Medulla oblongata (tissue), 1 donor: Measurements from ENCODE around the gene EGR4.
A peak's percentile ranks its signal among the peaks of the same experiment; 100 is the strongest.

ENCODE experiments used
- DNase-seq: peaks from one replicate; pipeline ENCODE4 v3.0.0-alpha.2; 2015; ENCODE audit errors: extremely low spot score

The EGR4 gene

DNA sequence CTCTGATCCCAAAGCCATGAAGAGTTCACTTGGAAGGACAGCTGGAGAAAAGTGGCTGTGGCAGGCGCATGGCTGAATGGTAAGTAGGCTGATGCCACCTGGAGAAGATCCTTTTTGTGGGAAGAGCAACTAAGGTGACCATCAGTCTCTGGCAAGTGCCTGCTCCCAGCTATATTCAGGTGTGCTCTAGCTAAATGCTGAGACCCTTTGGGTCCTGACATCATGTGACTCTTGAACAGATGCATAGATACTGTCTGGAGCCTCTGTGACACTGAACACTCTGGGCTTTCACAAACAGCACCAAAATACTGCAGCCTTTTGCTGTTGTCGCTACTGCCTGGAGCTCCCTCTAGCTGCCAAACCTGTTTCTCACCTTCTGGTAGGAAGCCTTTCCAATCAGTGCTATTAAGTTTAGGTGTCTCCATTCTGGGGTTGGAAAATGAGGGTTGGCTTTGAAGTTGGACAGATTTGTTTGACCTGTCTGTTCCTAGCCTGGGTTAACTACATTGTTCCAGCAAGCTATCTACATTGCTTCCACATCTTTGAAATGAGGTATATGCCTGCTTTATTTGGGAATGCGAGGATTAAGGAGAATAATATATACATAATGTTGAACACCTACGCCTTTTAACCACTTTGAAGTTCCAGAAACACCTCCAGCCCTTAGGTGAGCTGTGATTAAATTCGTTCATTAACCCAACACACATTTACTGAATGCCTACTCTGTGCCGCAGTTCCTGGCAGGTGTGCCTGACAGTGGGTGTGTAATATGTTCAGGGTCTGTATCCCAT lies 3.1 kb downstream of the EGR4 start:
- no peak for DNase-seq

DNA sequence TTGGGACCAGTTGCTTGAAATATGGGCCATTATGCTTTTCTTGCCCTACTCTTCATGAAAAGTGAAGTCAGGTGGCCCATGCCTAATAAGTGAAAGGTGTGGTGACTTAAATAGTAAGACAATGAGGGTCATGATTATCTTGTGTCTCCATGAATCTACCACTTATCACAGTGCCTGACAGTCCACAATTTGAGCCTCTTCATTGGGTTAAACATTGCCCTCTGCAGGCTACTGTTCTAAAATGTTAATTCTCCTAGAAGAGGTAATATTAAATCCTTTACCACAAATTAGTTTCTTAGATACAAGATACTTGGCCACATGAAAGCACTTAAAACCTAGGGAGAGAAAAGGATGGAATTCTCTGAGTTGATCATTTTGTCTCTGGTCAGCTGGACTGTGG lies 4.0 kb downstream of the EGR4 start:
- DNase-seq: no peak

DNA sequence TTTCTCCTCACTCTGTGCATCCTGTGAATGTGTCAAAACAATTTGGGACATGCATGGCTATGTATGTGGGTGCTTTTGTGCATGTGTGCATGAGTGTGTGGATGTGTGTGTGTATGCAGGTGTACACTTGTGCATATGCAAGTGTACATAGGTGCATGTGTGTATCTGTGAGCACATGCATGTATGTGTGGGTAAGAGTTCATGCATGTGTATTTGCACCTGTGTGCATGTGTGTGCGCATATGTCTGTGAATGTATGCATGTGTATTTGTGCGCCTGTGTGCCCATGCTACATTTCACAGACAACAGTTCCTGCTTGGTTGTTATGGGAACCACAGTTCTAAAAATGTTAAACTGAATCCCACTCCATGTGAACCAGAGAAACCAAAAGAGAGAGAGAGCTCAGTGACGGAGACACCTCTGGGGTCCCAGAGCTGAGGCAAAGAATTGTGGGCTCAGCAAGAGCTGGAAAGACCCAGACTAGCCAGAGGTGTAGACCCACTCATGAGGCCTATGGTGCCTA lies 7.2 kb downstream of the EGR4 start:
- DNase-seq: no peak

DNA sequence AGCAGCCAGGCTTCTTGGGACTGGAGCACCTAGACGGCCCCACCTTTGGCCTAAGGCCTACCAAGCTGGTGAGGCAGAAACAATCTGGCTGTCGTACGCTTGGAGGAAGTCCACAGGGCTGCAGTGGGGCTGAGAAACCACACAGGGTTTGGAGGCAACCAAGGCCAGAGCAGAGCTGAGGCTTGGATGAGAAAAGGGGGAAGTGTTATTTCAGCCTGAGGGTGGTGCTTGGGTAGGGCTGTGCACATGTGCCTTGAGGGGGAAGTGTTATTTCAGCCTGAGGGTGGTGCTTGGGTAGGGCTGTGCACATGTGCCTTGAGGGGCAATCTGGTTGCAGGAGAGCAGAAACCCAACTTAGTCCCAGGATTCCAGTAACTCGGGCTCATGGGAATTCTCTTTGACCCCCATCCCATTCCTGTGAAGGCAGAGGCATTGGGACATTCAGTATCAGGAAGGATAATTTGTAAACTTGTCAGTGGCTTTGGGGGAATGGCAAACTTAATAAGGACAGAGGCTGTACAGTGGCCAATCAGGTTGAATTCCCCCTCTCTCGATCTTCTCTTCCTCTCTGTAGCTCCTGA lies 8.1 kb downstream of the EGR4 start:
- peak; percentile 56 for DNase-seq

DNA sequence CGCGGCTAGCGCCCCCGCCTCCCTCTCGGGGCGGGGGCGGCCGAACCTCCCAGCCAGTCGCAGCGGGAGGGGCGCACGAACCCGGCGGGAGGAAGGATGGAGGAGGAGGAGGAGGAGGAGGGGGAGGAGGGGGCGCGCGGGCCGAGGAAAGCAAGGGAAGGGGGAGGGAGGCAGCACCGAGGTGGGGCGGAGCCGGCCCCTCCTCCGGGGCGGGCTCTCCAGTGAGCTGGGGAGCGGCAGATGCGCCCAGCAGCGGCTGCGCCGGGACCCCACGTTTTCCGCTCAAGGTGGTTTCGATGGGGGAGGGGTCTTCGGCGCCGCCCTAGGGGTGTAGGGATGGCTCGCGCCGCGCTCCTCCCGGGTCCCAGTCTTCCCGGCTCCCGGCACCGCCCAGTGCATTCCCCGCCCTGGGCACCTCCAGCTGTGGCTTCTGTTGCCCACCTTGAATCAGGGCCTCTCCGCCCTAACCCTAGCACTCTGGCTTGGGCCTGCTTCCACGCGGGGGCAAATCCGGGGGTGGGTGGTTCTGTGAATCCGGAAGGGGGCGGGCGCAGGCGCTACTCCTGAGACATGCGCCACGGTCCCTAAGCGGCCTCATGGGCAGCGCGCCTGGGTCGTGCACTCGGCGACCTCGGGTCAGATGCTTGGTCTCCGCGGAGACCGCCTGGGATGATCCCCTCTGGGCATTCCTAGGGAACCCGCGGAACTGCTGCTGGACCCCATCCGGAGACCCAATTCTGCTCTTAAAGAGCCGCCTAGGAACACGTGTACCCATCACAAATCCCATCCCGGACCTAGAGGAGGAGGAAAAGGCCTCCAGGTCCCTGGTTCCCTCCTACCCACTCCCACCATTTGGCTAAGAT lies 8.8 kb downstream of the EGR4 start, which contains the start of gene FBXO41:
Gene FBXO41, minus strand, starts transcription at position 183 of the 863 bp plus-strand sequence. CDS start 14,848 bp downstream, outside the sequence.
- DNase-seq: peak; percentile 32

DNA sequence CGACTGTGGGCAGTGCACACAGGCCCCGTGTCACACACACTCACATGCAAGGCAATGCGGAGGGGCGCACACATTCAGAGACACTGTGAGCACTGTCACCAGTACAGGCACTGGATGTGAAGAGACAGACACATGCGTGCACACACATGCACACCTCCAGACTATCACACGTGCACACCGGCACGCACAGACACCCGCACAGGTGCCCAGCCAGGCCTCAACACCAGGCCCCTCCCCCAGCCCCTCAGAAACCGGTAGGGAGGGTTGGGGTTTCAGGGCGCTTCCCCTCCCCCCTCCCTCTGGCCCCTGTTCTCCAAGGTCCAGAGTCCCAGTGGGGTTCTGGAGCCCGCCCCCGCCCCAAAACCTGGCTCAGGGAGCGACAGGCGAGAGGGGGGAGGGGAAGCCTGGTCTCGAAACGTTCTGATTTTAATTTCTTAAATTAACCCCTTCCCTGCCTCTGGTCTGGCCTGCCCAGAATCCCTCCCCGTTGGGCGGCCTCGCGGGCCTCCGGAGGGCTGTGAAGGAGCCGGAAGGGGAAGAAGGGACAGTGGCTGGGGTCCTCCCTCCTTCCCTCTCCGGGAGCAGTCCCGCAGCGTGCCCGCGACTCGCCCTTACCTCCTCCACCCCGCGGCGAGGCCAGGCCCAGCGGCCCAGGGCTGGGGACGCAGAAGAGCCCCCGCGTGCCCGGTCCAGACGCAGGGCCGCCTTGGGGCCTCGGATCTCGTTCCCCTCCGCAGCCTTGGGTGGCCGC lies 9.6 kb downstream of the EGR4 start:
- no peak for DNase-seq

DNA sequence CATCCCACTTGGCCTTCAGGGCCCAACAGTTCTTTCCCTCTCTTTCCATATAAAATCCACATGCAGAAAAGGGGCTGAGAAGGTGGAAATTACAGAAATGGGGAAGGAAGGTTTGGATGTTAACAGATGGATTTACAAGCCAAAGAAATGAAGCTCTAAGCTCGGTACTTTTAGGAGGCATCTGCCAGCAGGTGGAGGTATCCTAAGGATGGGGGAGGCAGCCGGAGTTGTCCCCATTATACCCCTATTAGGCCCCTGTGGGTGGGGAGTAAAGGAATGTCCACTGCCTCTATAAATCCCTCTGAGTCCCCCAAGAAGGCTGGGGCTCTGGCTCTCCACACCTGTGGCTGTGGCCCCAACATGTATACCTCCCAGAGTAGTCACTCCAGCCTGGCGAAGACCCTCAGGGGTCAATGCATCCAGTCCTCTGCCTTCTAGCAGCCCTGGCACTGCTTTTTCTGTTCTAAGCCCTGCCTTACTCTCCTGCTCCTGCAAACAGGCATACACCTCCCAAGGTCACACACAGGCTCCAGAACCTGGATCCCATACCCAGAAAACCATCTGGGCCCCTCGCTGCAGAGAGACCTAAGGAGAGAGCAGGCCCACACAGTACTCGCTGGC lies 10.3 kb downstream of the EGR4 start:
- DNase-seq: no peak

DNA sequence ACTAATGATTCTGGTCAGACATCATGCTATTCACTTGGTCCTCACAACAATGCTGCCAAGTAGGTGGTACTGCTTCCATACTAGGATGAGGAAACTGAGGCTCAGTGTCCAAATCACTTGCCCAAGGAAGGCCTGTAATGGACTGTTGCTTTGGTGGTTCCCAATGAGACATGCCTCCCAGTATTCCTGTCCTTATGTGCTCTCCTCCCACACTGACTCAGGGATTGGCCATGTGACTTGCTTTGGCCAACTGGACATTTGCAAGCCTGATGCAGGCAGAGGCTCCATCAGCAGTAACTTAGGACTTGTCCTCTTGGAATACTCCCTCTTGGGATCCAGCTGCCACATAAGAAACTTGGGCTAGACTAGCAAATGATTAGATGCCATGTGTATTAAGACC lies 12.1 kb downstream of the EGR4 start:
- DNase-seq: no peak

DNA sequence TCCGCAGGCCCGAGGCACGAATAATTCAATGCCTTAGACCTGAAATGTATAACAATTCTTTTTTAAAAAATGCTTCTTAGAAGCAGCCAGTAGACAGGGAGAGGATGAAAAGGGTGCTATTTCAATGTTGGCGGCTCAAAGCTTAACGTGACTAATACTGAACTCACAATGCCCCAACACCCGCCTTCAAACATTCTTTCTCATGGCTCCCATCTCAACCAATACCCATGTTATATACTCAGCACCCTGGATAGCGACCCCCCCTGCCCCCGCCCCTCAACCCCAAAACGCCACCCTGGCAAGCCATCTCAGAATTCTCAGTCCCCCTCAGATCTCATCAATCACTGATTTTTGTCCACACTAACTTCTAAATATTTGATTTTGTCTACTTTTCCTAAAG lies 13.5 kb downstream of the EGR4 start:
- DNase-seq: no peak

DNA sequence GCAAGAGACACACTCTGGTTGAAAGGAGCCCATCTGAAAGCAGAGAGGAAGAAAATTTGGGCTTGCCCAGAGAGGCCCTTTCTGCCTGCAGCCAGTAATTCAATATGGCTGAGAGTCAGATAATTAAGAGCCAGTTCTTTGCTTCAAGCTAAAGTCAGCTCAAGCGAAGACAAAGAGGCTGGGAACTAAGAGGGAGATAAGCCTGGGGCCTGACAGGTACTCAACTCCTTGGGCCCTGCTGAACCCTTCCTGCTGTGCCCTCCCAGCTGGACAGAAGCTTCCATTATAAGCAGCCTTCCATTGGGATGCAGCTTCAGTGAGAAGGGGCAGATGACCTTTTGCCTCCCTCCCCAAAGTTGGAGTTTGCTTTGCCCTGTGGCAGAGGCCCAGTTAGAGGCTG lies 21.1 kb downstream of the EGR4 start:
- DNase-seq: no peak

DNA sequence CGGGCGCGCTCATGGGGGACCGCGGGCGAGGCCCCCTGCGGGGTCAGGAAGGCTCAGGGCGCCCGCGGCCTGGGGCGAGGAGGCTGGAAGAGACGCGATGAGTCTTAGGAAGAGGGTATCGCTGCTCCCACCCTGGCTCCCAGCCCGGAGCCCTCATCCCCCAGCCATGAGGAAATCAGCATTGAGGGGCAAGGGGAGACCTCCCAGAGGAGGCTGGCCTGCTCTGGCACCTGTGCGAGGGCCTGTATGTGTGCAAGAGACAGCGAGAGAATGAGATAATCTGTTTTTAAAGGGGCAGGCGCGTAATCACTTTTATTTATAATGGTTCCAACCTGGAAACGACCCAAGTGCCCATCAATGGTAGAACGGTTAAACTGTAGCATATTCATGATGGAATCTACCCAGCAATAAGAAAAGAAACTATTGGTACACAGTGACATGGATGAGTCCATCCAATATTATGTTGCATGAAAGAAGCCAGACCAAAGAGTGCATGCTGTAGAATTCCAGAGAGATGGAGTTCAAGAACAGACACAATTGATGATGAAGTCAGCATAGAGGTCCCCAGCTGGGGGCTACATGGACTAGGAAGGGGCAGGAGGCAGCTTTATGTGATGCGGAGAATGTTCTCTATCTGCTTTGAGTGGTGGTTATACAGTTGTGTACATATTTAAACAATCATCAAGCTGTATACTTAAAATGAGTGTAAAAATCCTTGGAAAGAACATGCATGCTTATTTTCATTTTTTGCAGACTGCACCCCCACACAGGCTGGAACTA lies 23.5 kb downstream of the EGR4 start:
- DNase-seq: no peak

DNA sequence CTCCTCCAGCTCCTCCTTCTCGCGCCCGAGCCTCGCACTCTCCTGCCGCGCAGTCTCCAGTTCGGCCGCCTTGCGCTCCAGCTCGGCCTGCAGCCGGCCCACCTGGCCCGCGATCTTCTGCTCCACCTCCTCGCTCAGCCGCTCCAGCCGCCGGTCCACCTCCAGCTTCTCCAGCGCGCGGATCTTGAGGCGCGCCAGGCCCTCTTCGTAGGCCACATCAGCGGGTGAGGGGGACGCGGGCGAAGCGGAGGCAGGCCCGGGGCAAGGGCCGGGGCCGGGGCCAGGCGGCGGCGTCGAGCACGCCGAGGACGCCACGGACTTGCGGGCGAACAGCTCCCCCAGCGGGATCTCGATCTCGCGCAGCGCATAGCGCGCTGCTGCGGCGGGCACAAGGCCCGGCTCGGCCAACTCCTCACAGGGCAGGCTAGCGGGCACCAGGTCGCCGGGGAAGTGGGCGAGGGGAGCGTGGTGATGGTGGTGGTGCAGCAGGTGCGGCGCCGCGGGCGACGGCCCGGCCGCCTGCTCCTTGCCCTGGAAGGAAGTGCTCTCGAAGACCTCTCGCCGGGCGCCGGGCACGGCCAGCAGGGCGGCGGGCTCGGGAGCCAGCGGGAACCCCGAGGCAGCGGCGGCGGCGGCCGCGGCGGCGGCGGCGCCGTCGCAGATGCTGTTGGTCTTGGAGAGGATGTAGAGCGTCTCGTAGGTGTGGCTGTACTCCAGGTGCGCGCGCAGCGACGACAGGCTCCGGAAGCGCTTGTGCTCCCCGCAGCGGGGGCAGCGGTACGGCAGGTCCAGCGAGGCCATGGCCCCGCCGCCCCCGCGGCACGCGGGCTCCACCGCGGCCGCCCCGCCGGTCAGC lies 24.3 kb downstream of the EGR4 start:
- DNase-seq: no peak

DNA sequence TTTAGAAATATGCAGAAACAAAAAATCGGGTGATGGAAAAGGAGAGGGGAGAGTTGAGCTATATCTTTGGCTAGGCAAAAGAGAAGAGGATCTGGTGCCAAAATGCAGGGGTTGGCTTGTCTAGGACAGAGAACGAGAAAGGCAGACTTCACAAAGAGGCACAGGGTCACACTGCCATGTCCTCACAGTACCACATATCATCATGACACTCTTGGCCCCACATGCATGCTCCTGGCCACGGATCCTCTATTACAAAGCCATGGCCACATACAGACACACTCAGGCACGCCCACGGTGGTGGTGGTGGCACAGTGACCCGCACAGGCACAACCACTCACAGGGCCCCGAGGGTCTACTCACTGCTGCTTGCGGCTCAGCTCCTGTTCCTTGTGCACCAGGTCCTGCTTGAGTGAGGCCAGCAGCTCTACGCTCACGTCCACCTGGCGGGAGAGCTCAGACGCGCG lies 24.9 kb downstream of the EGR4 start:
- no peak for DNase-seq

DNA sequence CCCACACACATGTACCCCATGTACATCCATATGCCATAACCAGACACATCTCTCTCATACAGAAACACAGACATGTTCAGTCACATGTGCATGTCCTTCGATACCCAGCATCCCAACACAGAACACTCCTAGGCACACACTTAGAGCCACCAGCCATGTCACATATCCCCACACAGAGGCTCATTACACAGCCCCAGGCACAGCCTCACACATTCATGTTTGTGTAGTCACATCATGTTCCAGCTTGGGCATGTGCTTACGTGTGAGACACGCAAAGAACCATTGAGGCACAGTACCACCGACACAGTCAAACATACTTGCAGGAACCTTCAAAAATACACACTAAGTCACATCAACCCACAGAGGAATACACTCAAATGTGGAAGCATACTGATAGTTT lies 26.3 kb downstream of the EGR4 start:
- DNase-seq: no peak

DNA sequence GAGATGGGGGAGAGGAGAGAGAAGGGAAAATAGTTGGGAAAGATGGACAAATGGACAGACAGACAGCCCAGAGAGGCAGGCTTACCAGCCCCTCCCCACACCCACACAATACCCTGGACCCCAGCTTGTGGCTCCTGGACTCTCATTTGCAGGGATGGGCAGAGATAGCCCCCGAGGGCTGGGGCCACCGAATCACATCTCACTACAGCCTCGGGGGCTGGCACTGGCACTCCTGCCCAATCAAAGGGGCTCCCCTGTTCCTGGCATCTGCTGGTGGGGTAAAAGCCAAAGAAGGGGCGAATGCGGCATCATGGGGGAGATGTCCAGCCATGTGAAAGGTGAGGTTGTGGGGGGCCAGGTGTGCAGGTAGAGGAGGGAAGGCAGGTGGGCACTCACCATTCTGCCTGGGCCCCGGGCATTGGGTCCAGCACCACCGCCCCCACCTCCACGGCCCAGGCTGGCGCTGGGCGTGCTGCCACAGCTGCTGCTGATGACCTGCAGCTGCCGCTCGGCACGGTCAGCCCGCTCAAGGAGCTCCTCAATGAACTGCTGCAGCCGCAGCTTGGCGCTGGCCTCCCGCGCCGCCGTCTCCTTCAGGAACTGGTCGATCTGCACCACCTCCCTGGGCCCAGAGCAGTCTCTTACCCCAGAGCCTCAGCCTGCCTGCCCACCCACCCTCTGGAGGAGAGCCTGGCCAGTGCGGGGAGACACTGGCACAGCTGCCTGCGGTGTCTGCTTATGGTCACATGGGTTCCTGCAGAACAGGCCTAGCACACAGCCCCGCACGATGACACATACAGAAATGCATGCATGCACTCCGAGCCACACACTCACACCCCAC lies 27.1 kb downstream of the EGR4 start:
- no peak for DNase-seq

DNA sequence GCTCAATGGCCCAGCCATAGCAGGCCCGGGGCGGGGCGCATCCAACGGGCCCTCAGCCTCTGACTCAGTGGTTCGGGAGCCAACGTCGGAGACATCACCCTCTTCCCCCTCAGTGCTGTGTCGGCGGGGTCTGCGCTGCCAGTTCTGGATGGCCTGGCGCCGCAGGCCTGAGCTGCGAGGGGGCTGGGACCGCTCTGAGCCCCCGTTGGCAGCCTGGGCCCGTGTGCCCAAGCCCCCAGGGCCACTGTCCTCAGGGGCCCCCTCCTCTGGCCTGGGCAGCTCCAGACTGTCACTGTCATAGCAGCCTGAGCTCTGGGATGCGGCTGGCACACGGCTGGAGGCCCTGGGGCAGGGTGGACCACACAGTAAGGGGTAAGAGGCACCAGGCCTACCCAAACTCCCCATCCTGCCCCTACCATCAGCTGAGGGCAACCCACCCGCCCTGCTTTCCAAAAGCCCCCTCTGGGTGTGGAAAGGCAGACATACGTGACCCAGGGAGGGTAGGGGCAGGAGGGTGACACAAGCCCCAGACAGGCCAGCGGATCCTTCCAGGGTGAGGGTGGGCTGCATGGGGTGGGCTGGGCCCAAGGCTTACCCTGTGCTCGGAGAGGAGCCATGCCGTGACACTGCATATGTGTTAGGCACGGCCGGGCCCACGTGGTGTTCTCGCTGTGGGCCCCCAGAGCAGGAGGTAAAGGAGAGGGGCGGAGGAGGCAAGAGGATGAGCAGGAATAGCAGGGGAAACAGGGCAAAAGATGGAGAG lies 27.9 kb downstream of the EGR4 start:
- DNase-seq: no peak

DNA sequence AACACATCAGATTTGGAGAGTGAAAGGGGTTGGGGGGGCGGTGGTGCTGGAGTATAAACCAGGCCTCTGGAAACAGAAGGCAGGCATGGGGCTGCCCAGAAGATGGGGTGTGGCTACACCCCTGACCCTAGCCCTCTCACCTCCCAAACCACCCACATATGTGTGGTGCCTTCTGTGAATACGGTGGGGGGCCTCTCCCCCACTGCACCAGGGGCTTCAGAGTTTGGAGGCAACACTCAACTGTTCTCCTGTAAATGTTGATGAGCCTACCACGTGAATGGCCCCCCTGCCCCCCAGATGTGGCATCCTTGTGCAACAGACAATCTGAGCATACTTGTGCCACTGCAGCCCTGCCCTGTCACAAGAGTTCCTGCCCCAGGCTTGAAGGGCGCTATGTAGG lies 28.6 kb downstream of the EGR4 start:
- no peak for DNase-seq

DNA sequence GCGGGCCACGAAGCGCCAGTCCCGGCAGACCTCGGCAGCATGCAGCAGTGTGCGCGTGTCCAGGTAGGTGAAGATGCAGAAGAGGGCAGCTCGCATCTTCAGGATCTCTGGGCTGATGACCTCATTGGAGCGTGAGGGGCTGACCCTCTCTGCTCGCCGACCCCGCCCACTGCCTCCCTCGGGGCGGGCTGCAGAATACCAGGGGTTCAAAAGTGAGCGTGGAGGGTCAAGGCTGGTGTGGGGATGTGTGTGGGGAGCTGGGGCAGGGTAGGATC lies 29.1 kb downstream of the EGR4 start:
- DNase-seq: no peak
